Anterior cingulate cortex (tissue), 58 donors: ENCODE data around the gene CLDN22.
A peak's percentile ranks its signal among the peaks of the same experiment; 100 is the strongest.

Experiments
- DNase-seq, 58 donors: peaks; one replicate each; lab custom pipeline; 2025; lab: John Stamatoyannopoulos, UW

The CLDN22 gene

GRCh38 chr4:183320211-183321059 lies at the start of gene CLDN22:
Gene CLDN22, minus strand, starts transcription at chr4:183320276. Its CDS starts 58 bp downstream, at chr4:183320218.
- DNase-seq = no peak

- DNase-seq = no peak
Observed at GRCh38 chr4:183369073-183369472, 49.0 kb upstream of the CLDN22 start.

DNA sequence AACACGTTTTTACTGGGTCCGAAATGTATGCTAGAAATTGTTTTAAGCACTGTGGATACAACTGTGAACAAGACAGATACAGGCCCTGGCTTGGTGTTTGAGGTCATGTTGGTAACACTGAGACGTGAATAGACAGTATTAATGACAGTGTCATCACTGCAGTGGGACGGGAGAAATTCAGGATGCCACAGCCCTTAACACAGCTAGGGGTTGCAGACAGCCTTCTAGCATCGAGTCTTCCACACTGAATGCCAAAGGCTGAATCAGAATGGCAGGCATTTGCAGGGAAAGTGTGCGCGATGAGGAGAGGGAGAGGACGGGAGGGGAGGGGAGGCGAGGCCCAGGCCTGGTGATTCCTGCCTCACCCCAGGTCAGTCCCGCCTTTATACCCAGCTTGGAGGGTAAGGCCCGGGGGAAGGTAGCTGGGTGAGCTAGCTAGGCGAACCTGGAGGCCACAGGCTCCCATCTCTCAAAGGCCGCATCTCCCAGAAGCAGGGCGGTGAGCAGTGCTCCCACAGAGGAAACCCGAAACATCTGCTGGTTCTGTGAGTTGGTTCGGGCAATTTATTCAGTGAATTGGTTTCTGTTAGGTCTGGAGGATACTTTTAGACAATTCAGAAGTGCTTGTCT lies 46.2 kb upstream of the CLDN22 start:
- DNase-seq = no peak

DNA sequence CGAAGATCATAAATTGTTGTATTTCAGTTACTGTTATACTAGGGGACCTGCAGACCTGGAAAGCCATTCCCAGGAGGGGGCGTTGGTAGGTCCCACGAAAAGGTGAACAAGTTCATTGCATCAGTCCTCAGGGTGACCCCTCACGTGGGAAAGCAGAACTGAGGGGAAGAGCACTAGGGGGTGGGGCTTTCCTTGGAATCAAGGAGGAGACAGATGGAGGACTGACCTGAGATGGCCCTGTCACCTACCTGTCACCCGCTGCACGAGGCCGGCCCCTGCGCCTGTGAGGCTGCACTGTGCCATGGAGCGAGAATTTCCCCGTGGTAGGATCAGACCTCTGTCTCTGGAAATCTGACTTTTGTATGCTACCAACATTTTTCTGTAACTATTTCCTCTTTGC lies 43.9 kb upstream of the CLDN22 start:
- no peak for DNase-seq

- peak in 3 of 58 donors; percentile 7 to 10 (median 9) for DNase-seq
Observed at GRCh38 chr4:183362916-183363542, 43.0 kb upstream of the CLDN22 start.

- DNase-seq = no peak
Observed at GRCh38 chr4:183362036-183362435, 42.0 kb upstream of the CLDN22 start.

DNA sequence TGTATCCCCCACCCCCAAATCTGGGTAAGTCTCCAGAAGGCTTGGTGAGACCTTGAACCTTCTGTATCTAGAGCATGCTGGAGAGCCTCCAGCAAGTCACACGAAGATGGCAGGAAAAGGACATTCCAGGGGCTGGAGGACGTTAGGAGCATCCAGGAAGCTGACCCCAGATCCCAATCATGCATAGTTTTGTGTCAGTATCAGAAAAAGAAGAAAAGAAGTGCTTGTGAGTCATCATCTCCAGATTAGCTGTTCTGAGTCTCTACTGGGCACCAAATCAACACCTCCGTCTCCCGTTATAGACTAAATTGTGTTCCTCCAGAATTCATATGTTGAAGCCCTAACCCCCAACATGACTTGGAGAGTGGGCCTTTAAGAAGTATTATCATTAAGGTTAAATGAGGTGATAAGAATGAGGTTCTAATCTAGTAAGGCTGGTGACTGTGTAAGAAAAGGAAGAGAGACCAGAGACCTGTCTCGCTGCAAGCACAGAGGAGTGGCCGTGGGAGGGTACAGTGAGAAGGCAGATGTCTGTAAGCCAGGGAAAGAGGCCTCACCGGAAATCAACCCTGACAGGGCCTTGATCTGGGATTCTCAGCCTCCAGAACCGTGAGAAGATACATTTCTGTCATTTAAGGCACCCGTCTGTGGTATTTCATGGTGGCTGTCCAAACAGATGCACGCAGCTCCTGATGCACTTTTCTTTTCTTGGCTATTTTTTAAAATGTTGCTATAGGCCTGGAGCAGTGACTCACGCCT lies 40.3 kb upstream of the CLDN22 start:
- peak in 8 of 58 donors; percentile 5 to 53 (median 21) for DNase-seq

- DNase-seq = no peak
Observed at GRCh38 chr4:183358215-183358755, 38.2 kb upstream of the CLDN22 start.

DNA sequence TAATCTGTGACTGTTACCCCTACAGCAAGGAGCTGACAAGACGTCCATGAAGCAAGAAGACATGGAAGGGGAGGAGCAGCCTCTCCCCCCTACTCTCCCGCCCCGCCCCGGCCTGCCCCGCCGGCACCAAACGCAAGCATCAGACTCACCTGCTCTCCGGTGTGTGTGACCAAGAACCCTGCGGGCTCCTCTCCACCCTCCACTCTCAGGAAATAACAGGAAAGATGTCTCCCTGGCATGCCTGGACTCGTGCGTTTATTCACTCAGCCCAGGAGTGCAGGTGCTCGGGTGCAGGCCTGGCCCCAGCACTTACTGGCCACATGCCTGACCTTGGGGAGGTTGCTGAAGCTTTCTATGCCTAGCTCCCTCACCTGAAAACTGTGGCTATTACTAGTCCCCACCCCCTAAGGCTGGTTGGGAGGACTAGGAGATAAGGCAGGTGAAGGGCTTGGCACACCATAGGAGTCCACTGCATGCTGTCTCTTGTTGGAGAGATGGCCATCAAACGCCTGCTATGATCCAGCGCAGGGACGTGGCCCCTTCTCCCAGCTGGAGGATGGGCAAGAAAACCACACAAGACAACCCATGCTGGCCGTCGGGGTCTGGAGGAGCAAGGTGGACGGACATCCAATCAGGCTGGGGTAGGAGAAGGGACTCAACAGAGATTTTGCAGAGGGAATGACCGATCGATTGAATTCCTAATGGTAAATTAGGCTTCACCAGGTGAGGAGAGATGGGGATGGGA lies 37.0 kb upstream of the CLDN22 start:
- no peak for DNase-seq

DNA sequence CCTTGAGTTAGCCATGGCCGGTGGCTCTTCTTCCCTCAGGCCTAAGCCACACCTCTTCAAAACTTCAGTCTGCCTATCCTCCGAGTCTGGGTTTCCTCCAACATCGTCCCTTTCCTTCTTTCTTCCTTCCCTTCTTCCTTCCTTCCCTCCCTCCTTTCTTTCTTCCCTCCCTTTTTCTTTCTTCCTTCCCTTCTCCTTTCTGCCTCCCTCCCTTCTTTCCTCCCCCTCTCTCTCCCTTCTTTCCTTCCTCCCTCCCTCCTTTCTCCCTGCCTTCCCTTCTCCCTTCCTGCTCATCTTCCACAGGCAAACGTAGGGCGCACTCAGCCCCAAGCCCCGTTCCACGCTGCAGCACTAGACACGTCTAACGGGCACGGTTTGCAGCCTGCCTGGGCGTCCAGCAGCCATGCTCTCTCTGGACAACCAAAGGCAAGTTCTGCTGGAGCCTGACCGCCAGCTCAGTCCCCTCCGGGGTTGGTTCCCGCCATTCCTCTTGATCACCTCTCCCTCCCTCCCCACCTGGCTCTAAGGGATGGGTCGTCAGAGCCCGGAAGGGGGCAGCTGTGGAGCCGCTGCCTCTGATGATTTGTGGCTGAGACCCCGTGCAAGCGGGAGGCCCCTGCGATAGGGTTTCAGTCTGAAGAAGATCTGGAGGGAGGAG lies 36.2 kb upstream of the CLDN22 start:
- DNase-seq = no peak

DNA sequence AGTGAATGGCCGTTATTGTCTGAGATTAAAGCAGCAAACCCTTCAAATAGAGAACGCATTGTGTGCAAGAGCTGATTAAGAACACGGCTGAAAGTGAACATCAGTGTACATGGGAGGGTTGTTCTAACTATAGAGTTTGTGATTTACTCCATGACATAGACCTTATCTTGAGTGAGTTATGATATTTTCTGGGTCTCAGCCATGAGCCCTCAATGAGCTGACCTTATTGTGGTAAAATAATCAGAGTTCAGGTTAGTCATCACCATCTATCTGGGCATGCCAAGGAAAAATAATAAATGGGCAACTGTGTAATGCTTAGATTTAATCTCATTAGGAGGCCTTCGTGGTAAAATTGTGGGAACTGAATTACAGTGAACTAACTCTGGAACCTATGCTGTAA lies 35.3 kb upstream of the CLDN22 start:
- no peak for DNase-seq

DNA sequence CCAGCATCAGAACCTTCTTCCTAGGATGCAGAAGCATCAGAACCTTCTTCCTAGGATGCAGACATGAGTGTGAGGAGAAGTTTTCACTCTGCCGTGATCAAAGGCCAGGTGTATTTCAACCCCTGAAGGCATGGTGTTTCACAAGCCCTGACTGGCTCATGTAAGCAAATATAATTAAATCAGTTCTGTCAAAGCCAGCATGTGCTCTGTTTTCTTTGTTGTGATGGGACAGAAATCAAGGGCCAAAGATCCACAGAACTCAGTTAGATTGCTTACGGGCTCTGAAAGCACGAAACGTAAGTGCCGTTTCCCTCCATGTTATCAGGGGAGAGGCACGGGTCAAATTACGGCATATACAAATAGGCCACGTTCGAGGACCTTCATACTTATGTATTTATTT lies 34.1 kb upstream of the CLDN22 start:
- DNase-seq = no peak

- DNase-seq = no peak
Observed at GRCh38 chr4:183353557-183353956, 33.5 kb upstream of the CLDN22 start.

DNA sequence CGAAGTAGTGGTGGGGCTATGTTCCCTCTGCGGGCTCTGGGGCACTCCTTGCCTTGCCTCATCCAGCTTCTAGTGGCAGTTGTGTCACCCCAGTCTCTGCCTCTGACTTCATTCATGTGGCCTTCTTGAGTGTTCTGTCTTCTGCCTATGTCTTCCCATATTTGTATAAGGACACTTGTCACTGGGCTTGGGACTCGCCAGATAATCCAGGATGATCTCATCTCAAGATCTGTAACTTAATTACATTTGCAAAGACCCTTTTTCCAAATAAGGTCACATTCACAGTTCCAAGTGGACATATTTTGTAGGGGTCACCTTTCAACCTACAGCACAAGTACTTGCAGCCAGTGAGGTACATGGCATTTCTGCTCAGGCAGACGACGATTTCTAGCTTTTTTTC lies 32.5 kb upstream of the CLDN22 start:
- DNase-seq = no peak

DNA sequence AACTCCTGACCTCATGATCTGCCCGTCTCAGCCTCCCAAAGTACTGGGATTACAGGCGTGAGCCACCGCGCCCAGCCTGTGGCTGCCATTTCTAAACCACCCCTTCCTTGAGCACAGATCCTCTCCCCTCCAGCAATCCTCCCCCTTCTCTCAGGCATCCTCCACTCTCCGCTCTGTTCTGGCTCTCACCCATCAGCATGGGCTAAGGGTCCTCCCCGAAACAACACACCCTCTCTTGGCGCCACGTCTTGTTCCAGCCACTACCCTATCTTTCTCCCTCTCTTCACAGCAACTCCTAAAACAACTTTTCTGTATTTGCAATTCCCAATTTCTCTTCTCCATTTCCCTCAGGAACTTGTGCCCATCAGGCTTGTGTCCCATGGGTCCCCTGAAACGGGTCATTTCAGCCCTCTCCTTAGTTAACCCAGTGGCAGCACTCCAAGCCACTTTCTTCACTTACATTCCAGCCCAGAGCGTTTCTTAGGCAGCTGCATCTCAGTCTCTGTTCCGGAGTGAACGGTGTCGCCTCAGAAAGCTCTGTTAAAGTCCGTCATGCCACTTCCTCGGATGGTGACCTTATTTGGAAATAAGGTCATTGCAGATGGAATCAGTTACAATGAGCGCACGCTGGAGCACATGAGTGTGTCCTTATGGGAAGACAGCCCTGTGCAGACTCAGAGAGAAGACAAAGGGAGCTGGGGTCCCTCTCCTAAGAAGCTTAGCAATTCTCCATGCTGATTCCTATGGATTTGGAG lies 30.4 kb upstream of the CLDN22 start:
- no peak for DNase-seq

- no peak for DNase-seq
Observed at GRCh38 chr4:183349673-183350072, 29.6 kb upstream of the CLDN22 start.

GRCh38 chr4:183348706-183349659 lies 28.9 kb upstream of the CLDN22 start:
- DNase-seq = peak in 1 of 58 donors; percentile 8
